ENCODE measurements around the gene TUBA3E. TPM values are rescaled to one million over a fixed set of nuclear protein-coding genes. Genes with fewer than 3 reads are reported as not detected.
A peak's percentile ranks its signal among the peaks of the same experiment; 100 is the strongest.
"Not testable (repeated sequence)": the region's sequence is repeated elsewhere in the genome, so short reads cannot be mapped to it uniquely, and the experiment has no call there.

TUBA3E gene
- total RNA-seq, 1 experiment from 2014 or later, result 1.0 TPM

DNA sequence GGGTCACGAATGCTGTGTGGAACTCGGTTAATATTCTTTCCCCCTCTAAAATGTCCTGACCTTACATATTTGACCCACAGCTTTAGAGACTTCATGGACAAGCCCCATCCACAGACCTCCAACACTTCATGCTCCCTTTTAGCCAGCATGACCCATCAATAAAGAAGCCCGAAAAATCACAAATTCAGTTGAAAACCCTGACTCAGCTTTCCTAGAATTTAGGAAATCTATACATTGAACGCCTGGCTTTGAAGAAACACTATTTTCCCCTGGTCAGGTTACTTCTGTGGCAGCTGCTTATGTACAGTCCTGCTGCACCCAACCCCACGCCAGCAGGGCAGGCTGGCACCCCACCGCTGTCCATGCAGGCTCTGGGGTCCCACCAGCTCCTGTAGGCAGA, 6.9 kb downstream of the TUBA3E start:
- DNase-seq (ENCODE audit: low read depth), result not testable (repeated sequence)

DNA sequence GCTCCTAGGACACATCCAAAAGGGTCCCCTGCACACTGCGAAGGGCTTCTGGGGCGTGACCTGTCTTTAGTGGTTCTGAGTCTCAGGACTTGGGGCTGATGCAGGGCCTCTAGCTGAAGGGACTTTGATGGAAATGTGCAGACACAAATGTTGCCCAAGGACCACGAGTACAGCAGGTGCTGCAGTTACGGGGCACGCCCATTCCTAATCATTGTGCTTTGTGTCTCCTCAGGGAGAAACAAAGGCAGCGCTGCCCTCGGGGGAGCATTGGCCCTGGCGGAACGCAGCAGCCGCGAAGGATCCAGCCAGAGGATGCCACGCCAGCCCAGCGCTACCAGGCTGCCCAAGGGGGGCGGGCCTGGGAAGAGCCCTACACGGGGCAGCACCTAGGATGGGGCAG, 8.0 kb downstream of the TUBA3E start:
- no peak for DNase-seq (ENCODE audit: low read depth)

DNA sequence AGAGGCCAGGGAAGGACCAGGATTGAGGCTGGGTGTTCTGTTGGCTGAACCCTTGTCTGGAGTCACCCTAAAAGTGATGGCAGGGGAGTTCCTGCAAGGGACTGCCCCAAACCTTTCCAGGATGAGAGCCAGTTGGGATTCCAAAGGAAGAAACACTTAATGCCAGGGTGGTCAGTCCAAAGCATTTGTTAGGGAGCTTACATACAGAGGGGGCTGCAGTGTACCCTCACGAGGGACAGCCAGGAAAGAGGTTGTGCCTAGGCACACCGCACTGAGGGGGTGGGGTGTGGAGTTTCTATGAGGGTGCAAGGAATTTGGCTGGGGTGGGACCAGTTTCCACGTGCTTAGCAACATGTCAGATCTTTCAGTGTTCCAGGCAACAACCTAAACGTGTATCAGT, 9.3 kb downstream of the TUBA3E start:
- DNase-seq (ENCODE audit: low read depth), result not testable (repeated sequence)

DNA sequence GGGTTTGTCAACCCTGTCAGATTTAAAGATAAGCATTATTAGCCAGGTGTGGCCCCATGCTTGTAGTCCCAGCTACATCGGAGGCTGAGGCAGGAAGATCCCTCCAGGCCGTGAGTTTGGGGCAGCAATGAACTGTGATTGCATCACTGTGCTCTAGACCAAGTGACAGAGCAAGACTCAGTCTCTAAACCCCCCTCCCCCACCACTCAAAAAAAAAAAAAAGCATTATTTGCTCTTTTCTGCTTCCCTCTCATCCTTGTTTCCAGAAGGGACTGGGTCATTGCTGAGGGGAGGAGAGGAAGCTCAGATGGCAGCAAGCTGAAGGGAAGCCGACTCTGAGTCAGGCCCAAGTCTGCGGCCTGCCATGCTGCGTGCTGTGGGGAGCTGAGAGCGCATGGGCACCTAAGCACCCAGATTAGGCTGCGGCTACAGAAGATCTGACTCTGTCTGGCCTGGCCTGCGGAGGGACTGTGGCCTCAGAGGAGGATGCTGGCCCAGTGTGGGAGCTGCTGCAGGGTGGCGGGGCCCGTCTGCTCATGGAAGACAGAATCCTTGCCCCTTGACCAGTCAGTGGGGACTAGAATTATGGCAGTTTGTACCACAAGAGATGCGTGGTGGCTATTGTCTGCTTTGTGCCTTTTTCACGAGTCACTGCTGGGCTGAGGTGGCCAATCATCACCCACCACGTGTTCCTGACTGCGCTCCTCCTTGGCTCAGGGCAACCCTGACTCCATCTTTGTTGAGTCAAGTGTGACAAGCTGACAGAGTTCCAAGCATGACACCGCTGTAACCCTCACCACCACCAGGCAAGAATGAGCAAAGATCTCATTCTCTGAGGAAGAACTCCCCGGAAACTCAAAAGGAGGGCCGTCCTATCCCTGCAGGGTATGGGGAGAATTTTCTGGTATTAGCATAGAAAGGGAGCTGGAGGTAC, 10.1 kb downstream of the TUBA3E start:
- not testable (repeated sequence) for DNase-seq (ENCODE audit: low read depth)

DNA sequence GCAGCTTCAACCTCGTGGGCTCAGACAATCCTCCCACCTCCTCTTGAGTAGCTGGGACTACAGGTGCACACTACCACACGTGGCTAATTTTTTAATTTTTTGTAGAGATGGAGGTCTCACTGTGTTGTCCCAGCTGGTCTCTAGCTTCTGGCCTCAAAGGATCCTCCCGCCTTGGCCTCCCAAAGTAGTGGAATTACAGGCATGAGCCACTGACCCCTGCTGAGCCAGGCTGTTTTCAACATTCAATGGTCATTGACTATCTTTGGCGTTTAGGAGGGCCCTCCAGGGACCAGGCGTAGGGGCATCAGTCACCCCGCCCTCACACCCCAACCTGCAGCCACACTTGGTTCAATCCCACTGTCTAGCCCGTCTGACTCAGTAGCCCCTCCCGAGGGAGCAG, 11.0 kb downstream of the TUBA3E start:
- DNase-seq (ENCODE audit: low read depth), result no peak

DNA sequence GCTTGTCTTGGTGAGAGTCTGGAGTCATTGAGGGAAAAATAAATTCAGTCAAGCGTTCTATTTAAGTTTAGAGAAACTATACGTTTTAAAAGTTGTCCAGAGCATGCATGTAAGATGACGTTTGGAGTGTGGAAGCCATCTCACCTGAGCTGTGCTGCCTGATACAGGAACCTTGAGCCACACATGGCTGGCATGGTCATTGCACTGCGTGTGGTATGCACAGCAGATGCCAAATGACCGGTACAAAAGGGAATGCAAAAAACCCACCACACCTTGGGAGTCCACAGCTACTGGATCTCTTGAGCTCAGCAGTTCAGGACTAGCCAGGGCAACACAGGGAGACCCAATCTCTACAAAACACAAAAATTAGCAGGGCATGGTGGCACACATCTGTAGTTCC, 11.8 kb downstream of the TUBA3E start:
- no peak for DNase-seq (ENCODE audit: low read depth)

DNA sequence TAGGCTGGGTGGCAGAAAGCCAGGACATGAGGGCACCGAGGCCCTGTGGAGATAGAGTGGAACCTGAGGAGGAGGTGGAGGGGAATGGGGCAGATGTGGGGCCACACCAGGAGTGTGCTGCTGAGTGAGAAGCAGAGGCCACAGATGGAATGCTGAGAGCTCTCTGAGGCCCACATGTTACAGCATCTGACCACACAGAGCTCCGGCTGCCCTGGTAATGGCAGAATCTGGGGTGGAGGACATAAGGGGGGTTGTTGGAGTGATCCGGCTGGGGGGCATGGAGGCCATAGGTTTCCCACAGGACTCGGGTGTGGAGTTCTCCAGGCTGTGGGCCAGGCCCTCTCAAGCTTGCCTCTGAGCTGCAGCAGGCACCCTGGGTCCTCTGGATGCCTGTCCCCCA, 12.3 kb downstream of the TUBA3E start:
- DNase-seq (ENCODE audit: low read depth), result no peak

DNA sequence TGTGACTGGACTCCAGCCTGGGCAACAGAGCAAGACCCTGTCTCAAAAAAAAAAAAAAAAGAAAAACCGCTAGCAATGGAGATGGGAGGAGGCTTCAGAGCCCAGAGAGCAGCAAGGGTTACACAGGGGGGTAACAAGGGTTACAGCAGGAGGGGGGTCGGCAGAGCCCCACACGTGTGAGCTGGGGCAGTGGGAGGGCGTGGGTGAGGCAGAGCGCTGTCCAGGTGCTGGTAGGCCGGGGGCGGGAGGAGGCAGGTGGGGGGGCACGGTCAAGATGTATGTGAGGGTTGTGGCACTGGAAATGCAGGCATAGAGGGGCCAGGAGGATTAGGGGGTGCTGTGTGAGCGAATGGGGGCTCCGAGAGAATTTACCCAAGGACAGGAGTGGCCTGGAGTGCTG, 12.8 kb downstream of the TUBA3E start:
- DNase-seq (ENCODE audit: low read depth), result no peak

DNA sequence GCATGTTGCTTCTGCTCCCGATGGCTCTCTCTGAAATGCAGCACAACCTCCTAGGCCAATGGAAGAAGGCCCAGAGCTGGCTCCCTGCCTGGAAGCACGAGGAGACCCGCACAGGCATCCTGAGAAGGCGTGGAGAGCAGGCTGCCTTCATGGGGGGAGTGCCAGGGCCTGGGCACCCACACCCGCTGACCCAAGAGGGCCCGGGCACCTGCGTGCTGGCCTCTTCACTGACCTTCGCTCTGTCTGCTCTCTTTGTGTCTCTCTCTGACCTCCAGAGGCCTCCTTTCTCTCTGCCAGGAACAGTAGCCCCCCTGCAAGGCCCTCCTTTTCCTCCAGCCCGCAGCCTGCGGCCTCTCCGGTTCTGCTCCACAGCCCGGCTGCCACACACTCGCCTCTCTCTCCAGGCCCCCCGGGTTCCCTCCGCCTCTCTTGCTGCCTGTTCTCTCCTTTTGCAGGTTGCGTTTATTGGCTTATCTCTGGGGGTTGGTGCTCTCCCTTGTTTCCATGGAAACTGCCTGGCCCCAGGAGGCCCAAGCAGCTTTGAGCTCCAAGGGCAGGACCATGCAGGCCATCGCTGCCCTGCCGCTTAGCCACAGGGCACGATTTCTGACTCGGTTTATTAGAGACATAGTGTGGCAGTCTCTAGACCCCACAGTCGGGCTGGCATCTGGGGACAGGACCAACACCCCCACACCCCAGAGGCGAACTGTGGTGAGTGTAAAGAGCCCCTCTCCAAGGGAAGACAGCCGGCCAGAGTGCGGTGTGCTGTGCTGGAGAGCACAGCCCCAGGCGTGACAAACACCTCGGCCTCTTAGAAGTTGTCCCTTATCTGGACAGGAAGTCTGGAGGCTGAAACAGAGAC, 14.5 kb downstream of the TUBA3E start:
- DNase-seq (ENCODE audit: low read depth), result no peak

DNA sequence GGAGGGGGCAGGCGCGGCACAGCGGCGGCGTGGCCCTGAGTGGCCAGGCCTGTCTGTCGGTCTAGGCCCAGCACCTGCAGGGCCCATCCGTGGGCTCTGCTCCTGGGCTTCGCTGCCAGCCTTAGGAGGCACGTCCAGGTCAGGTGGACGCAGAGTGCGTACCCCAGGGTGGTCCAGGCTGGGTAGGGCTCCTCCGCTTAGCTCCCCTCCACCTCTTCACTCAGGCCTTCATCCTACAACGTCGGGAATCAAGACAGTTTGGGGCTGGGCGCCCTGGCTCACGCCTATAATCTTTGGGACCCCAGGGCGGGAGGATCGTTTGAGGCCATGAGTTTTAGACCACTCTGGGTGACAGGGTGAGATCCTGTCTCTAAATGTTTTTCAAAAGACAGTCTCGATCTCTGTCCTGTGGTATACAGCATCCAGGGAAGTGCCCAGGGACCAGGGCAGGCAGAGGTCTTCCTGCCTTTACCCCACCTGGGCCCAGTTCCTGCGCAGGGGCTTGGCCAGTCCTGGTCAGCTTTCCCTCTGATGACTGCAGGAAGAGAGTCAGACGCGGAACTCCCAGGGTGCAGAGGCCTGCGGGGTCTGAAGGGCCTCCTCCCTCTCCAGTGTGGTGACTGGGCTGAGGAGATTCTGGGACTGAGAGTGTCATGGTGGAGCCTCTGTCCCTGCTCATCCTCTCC, 15.3 kb downstream of the TUBA3E start:
- DNase-seq (ENCODE audit: low read depth), result peak; percentile 30

DNA sequence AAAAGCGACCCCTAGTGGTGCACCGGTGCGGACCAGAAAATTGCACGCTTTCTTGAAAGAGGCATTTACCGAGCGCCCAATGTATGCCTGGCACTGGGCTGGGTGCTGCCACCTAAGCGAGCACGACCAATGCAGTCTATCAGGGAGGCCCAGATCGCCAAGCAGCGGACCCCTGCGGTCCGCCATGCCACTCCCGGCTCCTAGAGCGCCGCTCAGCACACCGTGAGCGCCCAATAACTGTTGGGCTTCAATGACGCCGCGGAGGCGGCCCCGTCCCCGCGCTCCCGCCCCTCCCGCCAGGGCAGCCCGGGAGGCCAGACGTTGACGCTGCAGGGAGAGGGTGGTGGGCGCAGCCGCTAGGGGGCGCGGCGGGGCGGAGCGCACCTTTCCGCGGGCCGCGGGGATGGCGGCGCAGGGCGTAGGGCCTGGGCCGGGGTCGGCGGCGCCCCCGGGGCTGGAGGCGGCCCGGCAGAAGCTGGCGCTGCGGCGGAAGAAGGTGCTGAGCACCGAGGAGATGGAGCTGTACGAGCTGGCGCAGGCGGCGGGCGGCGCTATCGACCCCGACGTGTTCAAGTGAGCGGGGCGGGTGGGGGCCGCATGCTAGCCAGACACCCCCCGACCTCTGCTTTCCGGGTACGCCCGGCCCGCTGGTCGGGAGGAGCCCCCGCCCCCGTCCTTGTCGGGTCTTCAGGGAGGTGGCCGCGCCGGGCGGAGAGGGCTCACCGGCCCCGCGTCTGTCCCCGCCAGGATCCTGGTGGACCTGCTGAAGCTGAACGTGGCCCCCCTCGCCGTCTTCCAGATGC, 16.2 kb downstream of the TUBA3E start, which contains the start of gene MZT2B:
Gene MZT2B (plus strand): TSS at position 383 of the 803 bp plus-strand sequence. CDS start 21 bp downstream, at position 404.
- peak; percentile 91 for DNase-seq (ENCODE audit: low read depth)

DNA sequence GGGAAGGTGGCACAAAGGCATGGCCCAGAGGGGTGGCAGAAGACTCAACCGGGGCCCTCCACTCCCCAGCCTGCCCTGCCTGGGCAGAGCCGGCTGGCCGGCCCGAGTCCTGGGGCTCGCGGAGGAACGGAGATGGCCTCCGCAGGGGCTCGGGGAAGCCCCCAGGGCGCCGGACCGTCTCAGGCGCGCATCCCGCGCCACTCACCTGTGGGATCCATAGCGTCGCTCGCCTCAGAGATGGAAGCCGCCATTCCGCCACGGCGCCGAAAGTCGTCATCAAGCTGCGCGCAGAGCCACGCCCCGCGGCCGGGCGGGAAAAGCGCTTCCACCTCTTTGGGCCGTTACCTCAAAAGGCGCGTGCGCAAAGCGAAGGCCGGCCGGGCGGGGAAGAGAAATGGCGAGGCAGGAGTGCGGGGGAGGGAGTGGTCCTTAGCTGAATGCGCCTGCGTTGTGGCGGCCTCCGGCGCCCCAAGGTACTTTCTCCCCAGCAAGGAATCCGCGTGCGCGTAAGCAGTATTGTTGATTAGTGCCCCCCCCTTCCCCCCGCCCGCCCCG, 16.8 kb downstream of the TUBA3E start, which contains the start of gene SMPD4:
Gene SMPD4 (minus strand): TSS at position 278 of the 555 bp plus-strand sequence. CDS start 5,010 bp downstream, outside the sequence.
- peak; percentile 97 for DNase-seq (ENCODE audit: low read depth)

DNA sequence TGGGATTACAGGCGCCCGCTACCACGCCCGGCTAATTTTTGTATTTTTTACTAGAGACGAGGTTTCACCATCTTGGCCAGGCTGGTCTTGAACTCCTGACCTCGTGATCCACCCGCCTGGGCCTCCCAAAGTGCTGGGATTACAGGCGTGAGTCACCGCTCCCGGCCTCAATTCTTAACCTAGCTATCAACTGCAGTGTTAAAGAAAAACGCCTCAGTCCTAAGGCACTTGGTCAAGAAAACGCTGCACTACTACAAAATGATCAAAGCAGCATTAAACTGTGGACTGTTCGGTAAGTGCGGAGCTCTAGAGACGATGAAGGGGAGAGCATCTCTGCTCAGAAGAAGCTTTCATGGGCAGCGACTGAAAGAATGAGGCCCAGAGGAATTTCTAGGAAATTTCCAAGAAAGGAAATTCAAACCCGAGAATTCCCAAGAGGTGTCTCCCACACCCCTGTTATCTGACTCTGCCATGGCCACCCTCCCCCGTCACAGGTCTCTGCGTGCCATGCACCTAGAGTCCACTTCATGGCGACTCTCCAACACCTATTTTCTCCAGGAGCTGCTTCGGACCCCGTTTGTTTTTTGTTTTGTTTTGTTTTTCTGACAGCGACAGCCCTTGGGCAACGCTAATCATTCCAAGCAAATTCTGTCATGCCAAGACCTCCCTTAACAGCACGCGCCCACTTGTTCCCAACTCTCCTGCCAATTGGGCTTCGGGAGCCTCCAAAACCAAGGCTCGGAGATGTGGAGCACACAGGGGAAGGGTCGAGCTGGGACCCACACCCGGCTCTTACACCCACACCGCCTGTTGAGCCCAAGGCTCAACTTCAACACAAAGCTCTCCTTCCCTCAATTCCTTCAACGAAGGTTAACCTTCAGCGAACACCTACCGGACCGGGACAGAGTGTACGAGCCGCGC, 17.6 kb downstream of the TUBA3E start:
- DNase-seq (ENCODE audit: low read depth), result peak; percentile 25

DNA sequence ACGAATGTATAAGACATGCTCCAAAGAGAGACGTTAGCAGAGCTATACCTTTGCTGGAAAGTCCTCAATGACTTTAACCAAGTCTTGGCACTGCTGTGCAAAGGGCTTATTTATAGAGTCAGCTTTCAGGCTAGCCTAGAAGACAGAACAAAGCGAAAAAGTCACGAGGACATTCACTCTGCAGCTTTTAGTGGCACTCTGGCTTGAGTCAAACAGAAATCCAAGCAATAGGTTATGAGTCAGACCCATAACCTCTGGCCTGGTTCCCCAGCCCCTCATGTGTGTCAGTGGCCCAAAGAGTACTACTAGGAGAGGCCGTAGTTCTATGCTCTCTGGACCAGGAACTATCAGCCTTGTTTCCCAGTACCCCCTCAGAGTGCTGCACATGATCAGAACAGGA, 23.4 kb downstream of the TUBA3E start:
- not testable (repeated sequence) for DNase-seq (ENCODE audit: low read depth)

DNA sequence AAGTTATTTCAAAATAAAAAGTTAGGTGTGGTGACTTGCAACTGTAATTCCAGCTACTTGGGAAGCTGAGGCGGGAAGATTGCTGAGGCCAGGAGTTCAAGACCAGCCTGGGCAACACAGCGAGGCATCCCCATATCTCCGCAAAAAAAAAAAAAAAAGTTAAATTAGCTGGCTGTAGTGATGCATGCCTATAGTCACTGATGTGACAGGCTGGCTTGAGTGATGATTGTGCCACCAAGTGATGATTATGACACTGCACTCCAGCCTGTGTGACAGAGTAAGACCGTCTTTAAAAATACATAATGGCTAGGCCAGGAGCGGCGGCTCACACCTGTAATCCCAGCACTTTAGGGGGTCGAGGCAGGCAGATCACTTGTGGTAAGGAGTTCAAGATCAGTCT, 28.3 kb downstream of the TUBA3E start:
- DNase-seq (ENCODE audit: low read depth), result no peak

DNA sequence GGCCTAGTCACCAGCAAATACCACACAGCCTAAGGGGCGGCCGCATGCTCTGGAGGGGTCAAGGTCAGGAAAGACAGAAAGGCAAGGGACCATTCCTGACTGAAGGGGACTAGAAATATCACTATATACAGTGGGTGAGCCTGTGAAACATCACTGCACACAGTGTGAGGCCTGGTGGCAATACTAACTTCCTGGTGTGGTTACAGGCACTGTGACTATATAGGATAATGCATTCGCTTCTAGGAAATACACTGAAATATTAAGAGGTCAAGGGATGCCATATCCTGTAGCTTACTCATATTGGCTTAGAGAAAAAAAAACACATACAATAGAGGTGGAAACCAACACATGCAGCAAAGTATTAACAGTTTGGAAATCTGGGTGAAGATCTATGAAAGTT, 29.1 kb downstream of the TUBA3E start:
- DNase-seq (ENCODE audit: low read depth), result not testable (repeated sequence)

DNA sequence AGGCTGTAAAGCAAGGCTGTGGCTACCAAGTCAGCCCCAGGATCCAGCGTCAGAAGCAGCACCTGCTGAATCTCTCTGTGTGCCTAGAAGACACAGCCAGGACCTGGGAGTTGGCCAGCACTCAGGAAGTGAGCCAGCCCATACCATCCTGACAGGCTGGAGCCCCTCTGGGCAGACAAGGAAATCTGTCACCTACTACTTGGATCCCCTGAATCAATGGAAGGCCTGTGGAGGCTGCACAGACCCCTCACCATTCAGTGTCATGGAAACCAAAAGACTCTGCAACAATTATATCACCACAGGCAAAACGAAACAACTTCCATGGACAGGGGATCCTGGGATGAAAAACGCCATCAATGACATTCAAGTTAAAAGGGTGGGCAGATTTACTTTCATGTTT, 31.6 kb downstream of the TUBA3E start:
- DNase-seq (ENCODE audit: low read depth), result not testable (repeated sequence)

DNA sequence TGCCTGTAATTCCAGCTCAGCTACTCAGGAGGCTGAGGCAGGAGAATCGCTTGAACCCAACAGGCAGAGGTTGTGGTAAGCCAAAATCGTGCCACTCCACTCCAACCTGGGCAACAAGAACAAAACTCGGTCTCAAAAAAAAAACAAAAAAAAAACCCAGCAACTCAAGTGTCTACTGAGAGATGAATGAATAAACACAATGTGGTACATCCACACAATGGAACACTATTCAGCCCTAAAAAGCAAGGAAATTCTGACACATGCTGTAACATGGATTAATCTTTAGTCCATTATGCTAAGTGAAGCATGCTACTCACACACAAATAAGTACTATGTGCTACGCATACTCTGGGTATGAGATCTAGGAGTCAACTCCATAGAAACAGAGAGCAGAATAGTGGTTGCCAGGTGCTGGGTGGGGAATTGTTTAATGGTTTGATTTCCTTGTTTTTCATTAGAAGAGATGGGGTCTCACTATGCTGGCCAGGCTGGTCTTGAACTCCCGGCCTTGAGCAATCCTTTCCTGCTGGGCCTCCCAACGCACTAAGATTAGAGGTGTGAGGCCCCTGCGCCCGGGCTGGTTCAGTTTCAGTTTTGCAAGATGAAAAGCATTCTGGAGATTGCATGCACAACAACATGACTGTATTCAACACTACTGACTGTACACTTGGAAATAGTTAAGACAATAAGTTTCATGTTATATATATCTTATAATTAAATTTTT, 32.8 kb downstream of the TUBA3E start:
- no peak for DNase-seq (ENCODE audit: low read depth)

DNA sequence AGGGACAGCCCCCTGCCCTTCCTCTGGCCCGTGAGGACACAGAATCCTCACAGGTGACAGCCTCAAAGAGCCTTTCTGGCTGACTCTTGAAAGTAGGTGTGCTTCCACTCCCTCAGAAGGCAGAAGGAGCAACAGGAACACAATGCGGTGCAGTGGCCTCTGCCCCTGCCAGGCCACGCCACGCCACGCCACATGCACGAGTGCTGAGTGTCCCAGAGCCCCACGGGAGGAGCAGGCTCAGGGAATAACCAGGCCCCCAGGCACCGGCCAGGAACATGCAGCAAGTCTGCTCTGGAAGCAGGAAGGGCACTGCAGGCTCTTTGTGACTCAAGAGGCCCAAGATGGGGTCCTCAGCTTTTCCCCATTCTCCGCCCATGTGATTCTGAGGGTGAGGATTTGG, 35.3 kb downstream of the TUBA3E start:
- no peak for DNase-seq (ENCODE audit: low read depth)

All from Daoy (cell line).